GM12878 (cell line): ENCODE data around the gene MAML3. TPM values are rescaled to one million over a fixed set of nuclear protein-coding genes. Genes with fewer than 3 reads are reported as not detected.

ENCODE experiments used
- ATAC-seq: fragments of 200-7000 bp; cut with Tn5 transposase; 3 replicates; pipeline ENCODE4 v1.9.1; 2020; ENCODE audit warnings: mild to moderate bottlenecking, moderate library complexity
- BruUV-seq: library from RNA; stranded (reverse); fragments of 400-500 nt; replicated peaks from 2 replicates; lab custom pipeline; 2021; lab: Mats Ljungman, UMichigan
- CTCF ChIA-PET: fragments of 300-600 bp; sonication (Branson Sonifier 250); formaldehyde crosslinking; extraction: SDS; loops from one replicate; lab custom pipeline; 2021; ENCODE audit warnings: inconsistent platforms; lab: Yijun Ruan, JAX
- POLR2A ChIA-PET: fragments of 350-600 bp; formaldehyde crosslinking; extraction: SDS; loops from one replicate; lab custom pipeline; 2021; ENCODE audit warnings: inconsistent platforms; lab: Charles Lee
- RAD21 ChIA-PET: fragments of 300-600 bp; sonication (Branson Sonifier 250); formaldehyde crosslinking; loops from one replicate; lab custom pipeline; 2023; ENCODE audit warnings: antibody characterized with exemption; ENCODE audit not compliant: unreplicated experiment; lab: Charles Lee
- SMC1A ChIA-PET: fragments of 300-600 bp; sonication (Branson Sonifier 250); formaldehyde crosslinking; loops from one replicate; lab custom pipeline; 2023; ENCODE audit not compliant: unreplicated experiment, uncharacterized antibody; lab: Charles Lee
- DNase-seq: peaks from one replicate; pipeline ENCODE4 v3.0.0-alpha.2; 2011; ENCODE audit warnings: low read depth, low spot score
- FAIRE-seq: peaks from 3 replicates; lab custom pipeline; 2011; peaks lifted over from hg19 to GRCh38; lab: Jason Lieb, UNC
- H2AFZ ChIP-seq: 2 replicates; pipeline ENCODE4 v1.6.0; 2011; ENCODE audit warnings: low read depth, low read length, control low read depth; ENCODE audit not compliant: control insufficient read depth
- H3K27ac ChIP-seq: 2 replicates; pipeline ENCODE4 v1.5.1; 2011; ENCODE audit warnings: control low read depth; ENCODE audit not compliant: control insufficient read depth, insufficient read depth
- H3K27me3 ChIP-seq, 2 experiments: replicated peaks in 1 of 2; 2 replicates each; pipeline versions ENCODE4 v1.6.0 to v1.6.1; 2011; ENCODE audit warnings: low read length in 1 of 2; ENCODE audit not compliant: control insufficient read depth in 2 of 2, insufficient read depth in 2 of 2
- H3K36me3 ChIP-seq, 2 experiments: 2 replicates each; pipeline ENCODE4 v1.5.1; 2011; ENCODE audit warnings: low read length in 1 of 2; ENCODE audit not compliant: control insufficient read depth in 2 of 2, insufficient read depth in 2 of 2
- H3K4me1 ChIP-seq: 2 replicates; pipeline ENCODE4 v1.6.1; 2011; ENCODE audit warnings: mild to moderate bottlenecking, low read length, moderate library complexity, mixed read lengths; ENCODE audit not compliant: control insufficient read depth, insufficient read depth
- H3K4me2 ChIP-seq: 2 replicates; pipeline ENCODE4 v1.6.0; 2011; ENCODE audit warnings: control low read depth; ENCODE audit not compliant: control insufficient read depth, insufficient read depth
- H3K4me3 ChIP-seq: fragments of 200-600 bp; sonication (generic); 2 replicates; pipeline ENCODE4 v1.5.1; 2016
- H3K79me2 ChIP-seq: 2 replicates; pipeline ENCODE4 v1.6.0; 2011; ENCODE audit warnings: low read length; ENCODE audit not compliant: control insufficient read depth, insufficient read depth
- H3K9ac ChIP-seq: 2 replicates; pipeline ENCODE4 v1.8.0; 2011; ENCODE audit warnings: low read length, control low read depth, mixed read lengths; ENCODE audit not compliant: control insufficient read depth, insufficient read depth
- H3K9me3 ChIP-seq: replicated peaks from 3 replicates; pipeline ENCODE4 v1.5.1; 2011; ENCODE audit warnings: mild to moderate bottlenecking, low read length; ENCODE audit not compliant: control insufficient read depth, insufficient read depth
- H4K20me1 ChIP-seq: 2 replicates; pipeline ENCODE4 v1.6.0; 2011; ENCODE audit not compliant: control insufficient read depth, insufficient read depth
- ATF7 ChIP-seq: fragments of 450-650 bp; IDR thresholded peaks from 2 replicates; pipeline ENCODE4 v1.6.1; 2016; ENCODE audit warnings: low read depth, mild to moderate bottlenecking
- BHLHE40 ChIP-seq, 2 experiments: fragments of 450-650 bp in 1 of 2; IDR thresholded peaks; 2 replicates each; pipeline ENCODE4 v1.6.1; 2011 to 2017; ENCODE audit warnings: low read depth in 2 of 2, borderline replicate concordance in 1 of 2, improper control_type of control experiment in 1 of 2, low read length in 1 of 2, mild to moderate bottlenecking in 1 of 2
- BRCA1 ChIP-seq: IDR thresholded peaks from 2 replicates; pipeline ENCODE4 v1.6.1; 2011; ENCODE audit warnings: low read depth, low read length, improper control_type of control experiment
- CHD2 ChIP-seq: IDR thresholded peaks from 2 replicates; pipeline ENCODE4 v1.6.1; 2011; ENCODE audit warnings: low read depth, low read length, improper control_type of control experiment, borderline replicate concordance
- ETV6 ChIP-seq, 2 experiments: fragments of 450-650 bp in 1 of 2; IDR thresholded peaks in 1 of 2; conservative IDR thresholded peaks in 1 of 2; 2 replicates each; pipeline ENCODE4 v1.6.1; 2014; ENCODE audit warnings: antibody characterized with exemption in 1 of 2, borderline replicate concordance in 1 of 2, low read depth in 1 of 2, mild to moderate bottlenecking in 1 of 2, moderate library complexity in 1 of 2
- EZH2 ChIP-seq: IDR thresholded peaks from 2 replicates; pipeline ENCODE4 v1.6.1; 2012; ENCODE audit warnings: low read depth, mild to moderate bottlenecking, control low read depth, inconsistent platforms, low read length, borderline replicate concordance; ENCODE audit not compliant: control insufficient read depth
- GABPA ChIP-seq: IDR thresholded peaks from 2 replicates; pipeline ENCODE4 v1.6.1; 2014; ENCODE audit warnings: antibody characterized with exemption, low read depth, mild to moderate bottlenecking, inconsistent platforms
- JUNB ChIP-seq: IDR thresholded peaks from 2 replicates; pipeline ENCODE4 v1.6.1; 2016; ENCODE audit warnings: antibody characterized with exemption, mild to moderate bottlenecking
- KAT2A ChIP-seq: conservative IDR thresholded peaks from 2 replicates; pipeline ENCODE4 v1.6.1; 2011; ENCODE audit warnings: low read depth, low read length; ENCODE audit not compliant: control insufficient read depth
- MTA3 ChIP-seq: IDR thresholded peaks from 2 replicates; pipeline ENCODE4 v1.6.1; 2012; ENCODE audit warnings: low read length, inconsistent platforms, borderline replicate concordance
- SIN3A ChIP-seq: IDR thresholded peaks from 2 replicates; pipeline ENCODE4 v1.6.1; 2012; ENCODE audit warnings: low read depth, low read length, improper control_type of control experiment
- SUPT20H ChIP-seq: IDR thresholded peaks from 2 replicates; pipeline ENCODE4 v1.6.1; 2011; ENCODE audit warnings: low read depth, mild to moderate bottlenecking, low read length, moderate library complexity, borderline replicate concordance; ENCODE audit not compliant: control insufficient read depth
- TARDBP ChIP-seq: IDR thresholded peaks from 2 replicates; pipeline ENCODE4 v1.6.1; 2016; ENCODE audit warnings: borderline replicate concordance
- TCF12 ChIP-seq: IDR thresholded peaks from 2 replicates; pipeline ENCODE4 v1.6.1; 2011; ENCODE audit warnings: low read depth, mild to moderate bottlenecking, low read length
- WGBS: methylation state at CpG from one replicate; pipeline ENCODE4 v1.1.6; 2016; ENCODE audit warnings: low lambda C conversion rate; ENCODE audit not compliant: insufficient replicate concordance, insufficient coverage; ENCODE audit errors: missing lambda C conversion rate; 5-methylcytosine and 5-hydroxymethylcytosine counted together
- in situ Hi-C: fragments of 300-500 bp; cut with MboI; formaldehyde crosslinking; loops from 9 replicates; pipeline ENCODE4 v1.14.3; 2018; ENCODE audit warnings: mixed read lengths
- intact Hi-C: fragments of 100-400 bp; cut with micrococcal nuclease; formaldehyde crosslinking; loops from one replicate; pipeline ENCODE4 v1.14.2; 2022; ENCODE audit not compliant: unreplicated experiment
- polyA plus RNA-seq, 11 experiments: library from polyadenylated mRNA; depleted of rRNA in 4 of 11; unstranded in 6 of 11; stranded (reverse) in 5 of 11; fragments of >200 nt; fragmentation: Nextera tagmentation in 4 of 11; fragmentation: Illumina TruSeq in 1 of 11; extraction: Ambion mirVana in 4 of 11; extraction: Trizol in 1 of 11; gene quantifications; 1 replicate in 1 of 11; 2 replicates in 10 of 11; pipeline versions ENCODE4 v1.2.1 to v1.2.3, GENCODE V29; 2011 to 2016; ENCODE audit warnings: inconsistent platforms in 2 of 11, missing spikeins in 2 of 11, low read depth in 1 of 11
- total RNA-seq, 4 experiments: library from RNA; depleted of rRNA in 3 of 4; stranded (reverse); fragments of >200 nt in 3 of 4; fragmentation: Illumina TruSeq in 1 of 4; extraction: Trizol in 1 of 4; gene quantifications; 2 replicates each; pipeline versions ENCODE4 v1.2.1 to v1.2.3, GENCODE V29; 2013 to 2021
- TF ChIP-seq, protein P1 (sequence below): fragments of 450-650 bp; IDR thresholded peaks from 2 replicates; pipeline ENCODE4 v1.6.1; 2018; ENCODE audit warnings: mild to moderate bottlenecking, low read depth, moderate library complexity; ENCODE audit not compliant: partially characterized antibody

MAML3 gene
- total and polyA plus RNA-seq, 10 of the 15 experiments (the other 5 are each of a cell fraction or from before 2014, with no cell fraction given): under 0.01 to 0.53 (median 0.06) TPM; not detected in 2

DNA sequence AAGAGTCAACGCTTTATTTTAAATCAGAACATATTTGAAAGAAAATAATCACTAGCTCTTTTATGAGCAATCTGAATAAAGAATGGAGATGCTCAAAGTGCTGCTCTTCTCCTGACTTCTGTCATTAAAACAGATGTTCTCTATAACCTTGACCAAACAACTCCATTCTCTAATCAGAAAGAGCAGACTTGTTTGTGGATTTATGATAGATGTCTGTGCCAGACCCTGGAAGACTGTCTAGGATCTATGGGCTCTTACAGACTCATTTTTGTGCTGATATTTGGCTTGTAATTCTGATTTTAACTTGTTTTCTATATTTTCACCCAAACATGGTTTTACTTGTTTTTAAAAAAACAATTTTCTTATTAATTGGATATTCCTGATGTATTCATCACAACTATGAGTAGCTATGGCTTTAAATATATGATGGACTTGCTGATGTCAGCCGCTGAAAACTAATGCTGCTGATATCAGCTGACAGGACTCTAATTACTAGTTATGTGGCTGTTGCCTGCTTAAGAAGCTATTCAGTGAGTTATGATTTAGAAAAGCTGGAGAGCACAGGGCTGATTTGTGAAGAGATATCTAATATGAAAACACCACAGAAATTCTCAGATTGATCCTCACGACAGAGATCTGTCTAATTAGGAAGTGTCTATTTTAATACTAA, 31.6 kb upstream of the MAML3 start:
- CTCF ChIA-PET: interaction anchor here (1.0 kb wide), 1 partner anchor 67 kb away, joined by 3 read pairs; no protein-coding TSS in a partner anchor
- BruUV-seq: no TSS peak
- Histone ChIP-seq H3K9me3 (no peaks in the 10 kb centered on the region), H3K36me3 (no peaks in the 10 kb centered on the region), H3K79me2 (no peaks in the 10 kb centered on the region), H3K4me3 (no peak overlapping the region), H3K27me3 (no peaks in the 10 kb centered on the region), H3K27ac (no peak overlapping the region), H3K4me2 (no peak overlapping the region), H4K20me1 (no peaks in the 10 kb centered on the region), H3K4me1 (no peaks in the 10 kb centered on the region), H3K9ac (no peak overlapping the region), H2AFZ (no peak overlapping the region)
- POLR2A ChIA-PET: no interaction called here
- FAIRE-seq: no peak
- DNase-seq: no peak
- intact Hi-C loops (no loop called here), in situ Hi-C loops (no loop called here)
- ATAC-seq: no peak
- RAD21 ChIA-PET: no interaction called here
- TF ChIP-seq MTA3 (no peak), CHD2 (no peak)
- 31% methylated on average over 3 of the region's 3 CpGs for WGBS
- SMC1A ChIA-PET: interaction anchor here (0.6 to 1.5 kb wide), 3 partner anchors 14 to 46 kb away, joined by 3 to 5 read pairs (median 3); no protein-coding TSS in a partner anchor

GRCh38 chr4:140183270-140183669, 29.3 kb upstream of the MAML3 start:
- CTCF ChIA-PET: no interaction called here
- H3K27me3 ChIP-seq: no peaks in the 10 kb centered on the region
- H3K79me2 ChIP-seq: no peaks in the 10 kb centered on the region
- ATAC-seq (no peak), FAIRE-seq (no peak), DNase-seq (no peak)
- H3K4me2 ChIP-seq: no peak overlapping the region
- no peaks in the 10 kb centered on the region for H4K20me1 ChIP-seq
- H3K9ac ChIP-seq: no peak overlapping the region
- POLR2A ChIA-PET: no interaction called here
- intact Hi-C loops (no loop called here), in situ Hi-C loops (no loop called here)
- H3K27ac ChIP-seq: no peak overlapping the region
- H3K9me3 ChIP-seq: no peaks in the 10 kb centered on the region
- no peak overlapping the region for H3K4me3 ChIP-seq
- H3K36me3 ChIP-seq: no peaks in the 10 kb centered on the region
- BruUV-seq: no TSS peak
- RAD21 ChIA-PET: no interaction called here
- WGBS: 52% methylated on average over 2 of the region's 2 CpGs
- SMC1A ChIA-PET: interaction anchor here (0.7 kb wide), 1 partner anchor 13 kb away, joined by 3 read pairs; no protein-coding TSS in a partner anchor
- no peaks in the 10 kb centered on the region for H3K4me1 ChIP-seq
- no peak overlapping the region for H2AFZ ChIP-seq
- TF ChIP-seq TCF12 (no peak), ATF7 (no peak), KAT2A (no peak), EZH2 (no peak), ETV6 (conservative IDR thresholded peaks at IDR 0.05 in 1 of 2, IDR thresholded peaks at IDR 0.05 in 1 of 2; ENCODE audit: borderline replicate concordance in 1 of 2, low read depth in 1 of 2) (no peak), JUNB (no peak), SIN3A (no peak), GABPA (no peak), SUPT20H (no peak), TARDBP (no peak), BRCA1 (no peak), BHLHE40 (IDR thresholded peaks at IDR 0.05; ENCODE audit: borderline replicate concordance in 1 of 2, low read depth in 2 of 2, low read length in 1 of 2) (no peak)
- TF ChIP-seq, protein P1, sequence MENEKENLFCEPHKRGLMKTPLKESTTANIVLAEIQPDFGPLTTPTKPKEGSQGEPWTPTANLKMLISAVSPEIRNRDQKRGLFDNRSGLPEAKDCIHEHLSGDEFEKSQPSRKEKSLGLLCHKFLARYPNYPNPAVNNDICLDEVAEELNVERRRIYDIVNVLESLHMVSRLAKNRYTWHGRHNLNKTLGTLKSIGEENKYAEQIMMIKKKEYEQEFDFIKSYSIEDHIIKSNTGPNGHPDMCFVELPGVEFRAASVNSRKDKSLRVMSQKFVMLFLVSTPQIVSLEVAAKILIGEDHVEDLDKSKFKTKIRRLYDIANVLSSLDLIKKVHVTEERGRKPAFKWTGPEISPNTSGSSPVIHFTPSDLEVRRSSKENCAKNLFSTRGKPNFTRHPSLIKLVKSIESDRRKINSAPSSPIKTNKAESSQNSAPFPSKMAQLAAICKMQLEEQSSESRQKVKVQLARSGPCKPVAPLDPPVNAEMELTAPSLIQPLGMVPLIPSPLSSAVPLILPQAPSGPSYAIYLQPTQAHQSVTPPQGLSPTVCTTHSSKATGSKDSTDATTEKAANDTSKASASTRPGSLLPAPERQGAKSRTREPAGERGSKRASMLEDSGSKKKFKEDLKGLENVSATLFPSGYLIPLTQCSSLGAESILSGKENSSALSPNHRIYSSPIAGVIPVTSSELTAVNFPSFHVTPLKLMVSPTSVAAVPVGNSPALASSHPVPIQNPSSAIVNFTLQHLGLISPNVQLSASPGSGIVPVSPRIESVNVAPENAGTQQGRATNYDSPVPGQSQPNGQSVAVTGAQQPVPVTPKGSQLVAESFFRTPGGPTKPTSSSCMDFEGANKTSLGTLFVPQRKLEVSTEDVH: no peak
